GM21619 (cell line): ENCODE results near the gene MEGF6.

Experiments
- ATAC-seq: cut with Tn5 transposase; IDR thresholded peaks from one replicate; pipeline ENCODE4 v1.9.1; 2021; ENCODE audit not compliant: unreplicated experiment

MEGF6 gene

DNA sequence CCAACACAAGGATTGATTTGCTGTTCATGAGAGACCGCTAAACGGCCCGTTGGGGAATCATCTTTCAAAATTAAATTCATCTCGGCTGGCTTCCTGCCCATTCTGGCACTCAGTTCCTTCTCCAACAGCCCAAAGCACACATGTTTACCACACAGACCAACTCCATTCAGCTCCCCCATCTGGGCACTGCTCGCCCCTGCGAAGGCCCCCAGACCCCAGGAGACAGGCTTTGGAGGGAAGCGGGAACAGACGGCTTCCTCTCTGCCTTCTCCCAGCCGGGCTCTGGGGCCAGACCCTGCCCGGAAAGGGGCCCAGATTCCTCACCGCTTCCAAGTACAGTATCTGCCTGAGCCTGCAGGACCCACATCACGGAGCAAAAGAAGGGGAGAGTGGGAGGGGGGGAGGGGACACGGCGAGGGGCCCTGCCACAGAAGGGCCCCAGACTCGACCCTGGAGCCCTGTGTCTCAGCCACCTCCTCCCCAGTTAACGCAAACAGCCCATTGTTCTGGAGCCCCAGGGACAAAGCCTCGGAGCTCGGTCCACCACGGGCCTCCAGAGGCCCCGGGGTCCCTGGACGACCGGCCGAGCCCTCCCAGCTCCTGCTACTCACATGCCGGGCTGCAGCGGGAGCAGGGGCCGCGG is 660 bp downstream of the MEGF6 start:
- ATAC-seq, result no peak

DNA sequence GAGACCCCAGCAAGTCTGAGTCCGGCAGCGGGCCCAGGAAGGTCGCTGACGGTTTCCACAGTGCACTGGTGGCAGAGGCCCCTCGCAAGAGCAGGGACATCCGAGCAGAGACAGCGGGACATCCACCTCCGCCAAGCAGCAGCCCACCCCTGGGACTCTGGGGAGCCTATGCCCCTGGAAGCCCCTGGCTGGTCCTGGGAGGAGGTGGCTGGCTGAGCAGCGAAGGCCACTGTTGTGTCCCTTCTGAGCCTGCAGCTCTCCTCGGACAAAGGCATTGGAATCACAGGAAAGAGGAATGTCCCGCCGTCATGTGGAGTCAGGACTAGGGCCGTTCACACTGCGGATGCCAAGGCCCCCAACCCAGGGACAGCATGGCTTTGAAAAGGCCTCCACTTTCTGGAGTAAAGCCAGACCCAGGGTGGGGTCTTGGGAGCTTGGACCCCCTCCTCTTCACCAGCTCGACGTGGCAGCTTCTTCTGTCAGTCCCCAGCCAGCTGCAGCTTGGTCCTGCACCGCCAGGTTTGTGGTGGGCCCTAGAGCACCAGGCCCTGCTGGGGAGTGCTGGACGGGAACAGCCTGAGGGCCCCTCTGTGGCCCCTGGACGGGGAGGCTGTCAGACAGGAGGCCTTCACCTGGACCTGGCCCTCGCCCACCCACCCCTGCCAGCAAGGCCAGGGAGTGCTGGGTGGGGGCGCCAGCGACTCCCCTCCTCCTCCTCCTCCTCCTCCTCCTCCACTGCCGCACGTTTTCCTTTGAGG is 1.4 kb downstream of the MEGF6 start:
- no peak for ATAC-seq

DNA sequence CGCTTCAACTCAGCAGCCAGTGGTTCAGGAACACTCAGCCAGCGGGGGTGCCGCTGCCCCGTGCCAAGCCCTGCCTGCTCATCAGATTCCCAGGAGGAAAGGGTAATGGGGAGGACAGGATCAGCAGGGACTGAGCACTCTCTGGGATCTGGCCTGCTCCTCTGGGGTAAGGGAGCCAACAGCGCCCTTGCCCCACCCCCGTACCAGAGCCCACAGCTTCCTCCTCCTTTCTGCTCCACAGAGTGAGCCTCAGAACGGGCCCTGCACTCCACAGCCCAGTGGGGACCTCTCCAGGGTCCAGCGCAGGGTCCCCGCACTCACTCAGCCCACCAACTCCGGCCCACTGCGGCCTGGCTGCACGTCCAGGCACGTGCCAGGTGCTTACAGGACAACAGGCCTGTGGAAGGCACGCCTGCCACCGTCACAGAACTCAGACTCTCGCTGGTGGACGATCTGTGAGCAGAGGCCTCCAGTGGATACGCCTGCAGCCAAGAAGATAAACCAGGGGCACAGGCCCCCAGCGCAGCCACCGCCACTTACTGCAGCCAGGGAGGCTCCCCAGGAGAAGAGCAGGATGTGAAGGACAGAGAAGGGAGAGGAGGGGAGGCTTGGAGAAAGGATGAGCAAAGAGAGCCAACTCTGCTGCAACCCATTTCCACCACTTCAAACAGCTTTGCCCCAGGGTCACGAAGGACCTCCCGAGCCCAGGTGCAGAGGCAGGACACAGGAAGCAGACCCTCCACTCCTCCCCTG is 2.1 kb downstream of the MEGF6 start:
- ATAC-seq, result no peak

DNA sequence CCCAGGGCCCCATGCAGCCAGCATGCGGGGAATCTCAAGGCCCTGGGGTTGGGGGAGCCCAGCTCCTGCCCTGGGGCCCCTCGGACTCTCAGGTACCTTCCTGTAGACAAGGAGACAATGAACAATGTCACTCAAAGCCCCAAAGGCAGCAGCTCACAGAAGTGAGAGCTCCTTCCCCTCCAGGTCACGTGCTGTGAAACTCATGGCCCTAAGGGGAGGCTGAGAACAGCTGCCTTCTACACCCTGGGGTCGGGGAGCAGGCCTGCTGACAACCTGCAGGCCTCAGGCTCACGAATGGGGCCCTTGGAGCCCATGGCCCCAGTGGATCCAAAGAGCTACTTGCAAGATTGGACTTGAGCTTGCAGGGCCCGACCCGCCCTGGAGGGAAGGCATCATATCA is 3.2 kb downstream of the MEGF6 start:
- no peak for ATAC-seq

DNA sequence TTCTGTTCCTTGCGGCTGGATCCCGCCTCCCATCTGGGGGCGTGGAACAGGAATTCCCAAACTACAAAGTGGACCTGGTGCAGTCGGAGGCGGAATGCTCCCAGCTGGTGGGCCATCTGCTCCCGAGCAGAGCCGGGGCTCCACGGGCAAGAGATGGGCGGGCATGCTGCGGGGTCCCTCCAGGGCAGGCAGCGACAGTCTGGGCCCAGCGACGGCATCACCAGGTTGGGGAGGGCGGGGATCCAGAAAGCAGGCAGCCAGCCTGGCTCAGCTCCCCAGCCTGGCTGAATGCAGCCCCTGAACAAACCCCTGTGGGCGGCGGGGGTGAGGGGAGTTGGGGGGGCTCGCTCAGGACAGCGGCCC is 3.6 kb downstream of the MEGF6 start:
- ATAC-seq, result no peak

DNA sequence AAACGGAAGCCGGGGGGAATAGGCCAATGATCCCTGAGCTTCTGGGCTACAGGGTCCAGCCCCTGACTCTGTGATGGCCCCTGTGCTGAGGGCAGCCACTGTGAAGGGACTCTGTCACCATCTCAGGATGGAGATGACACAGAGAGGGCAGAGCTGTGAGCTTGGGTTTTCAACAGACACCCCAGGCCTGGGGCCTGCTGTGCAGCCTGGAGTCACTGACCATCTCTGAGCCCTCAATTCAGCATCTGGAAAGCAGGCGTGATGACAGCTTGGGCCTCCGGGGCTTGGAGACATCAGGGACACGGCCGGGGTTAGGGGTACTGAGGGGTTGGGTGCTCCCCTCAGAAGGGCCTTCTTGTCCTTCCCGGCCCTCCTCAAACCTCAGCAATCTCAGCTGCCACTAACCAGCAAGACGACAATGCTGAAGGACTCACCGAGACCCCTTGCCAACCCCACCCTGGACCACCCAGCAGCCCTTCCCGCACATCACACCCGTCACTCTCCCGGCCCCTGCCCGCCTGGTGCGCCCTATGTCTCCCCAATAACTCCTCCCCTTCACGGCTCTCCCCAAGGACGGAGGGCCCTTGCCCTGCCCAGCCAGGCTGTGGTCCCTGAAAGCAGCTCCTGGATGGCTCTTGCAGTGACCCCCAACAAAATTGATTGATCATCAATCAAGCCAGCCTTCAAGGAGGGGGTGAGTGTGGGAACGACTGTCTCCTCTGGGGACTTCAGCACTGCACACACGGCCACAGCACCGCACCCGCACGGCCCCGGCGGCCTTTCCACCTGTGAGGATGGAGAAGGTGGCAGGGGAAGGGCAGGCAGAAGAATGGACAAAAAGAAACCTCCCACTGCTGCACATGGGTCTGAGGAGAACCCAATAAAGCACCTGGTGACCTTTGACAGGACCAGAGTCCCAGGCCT is 4.3 kb downstream of the MEGF6 start:
- no peak for ATAC-seq

DNA sequence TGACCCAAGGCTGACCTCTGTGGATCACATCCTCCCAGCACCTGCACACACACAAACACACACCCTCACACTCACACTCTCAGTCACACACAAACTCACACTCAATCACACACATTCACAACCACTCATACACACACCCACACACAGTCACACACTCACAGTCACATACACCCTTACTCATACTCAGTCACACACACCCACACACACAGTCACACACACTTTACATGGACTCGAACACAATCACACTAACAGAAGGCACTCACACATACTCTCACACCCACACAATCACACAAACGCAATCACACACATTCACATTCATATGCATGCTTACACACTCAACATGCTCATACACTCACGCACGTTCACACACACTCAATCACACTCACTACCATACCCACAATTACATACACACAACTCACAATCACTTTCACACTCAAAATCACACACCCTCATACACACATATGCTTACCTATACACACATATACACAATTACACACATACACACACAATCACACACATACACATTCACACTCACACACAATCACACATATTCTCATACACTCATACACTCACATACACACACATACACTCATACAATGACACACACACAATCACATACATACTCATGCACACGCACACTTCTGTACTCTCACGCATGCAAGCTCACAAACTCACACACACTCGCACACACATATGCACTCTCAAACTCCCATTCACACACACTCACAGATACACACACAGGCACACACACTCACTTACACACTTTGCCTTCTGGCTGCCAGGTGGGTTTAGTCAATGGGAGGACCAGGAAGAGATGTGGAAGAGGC is 6.1 kb downstream of the MEGF6 start:
- no peak for ATAC-seq

DNA sequence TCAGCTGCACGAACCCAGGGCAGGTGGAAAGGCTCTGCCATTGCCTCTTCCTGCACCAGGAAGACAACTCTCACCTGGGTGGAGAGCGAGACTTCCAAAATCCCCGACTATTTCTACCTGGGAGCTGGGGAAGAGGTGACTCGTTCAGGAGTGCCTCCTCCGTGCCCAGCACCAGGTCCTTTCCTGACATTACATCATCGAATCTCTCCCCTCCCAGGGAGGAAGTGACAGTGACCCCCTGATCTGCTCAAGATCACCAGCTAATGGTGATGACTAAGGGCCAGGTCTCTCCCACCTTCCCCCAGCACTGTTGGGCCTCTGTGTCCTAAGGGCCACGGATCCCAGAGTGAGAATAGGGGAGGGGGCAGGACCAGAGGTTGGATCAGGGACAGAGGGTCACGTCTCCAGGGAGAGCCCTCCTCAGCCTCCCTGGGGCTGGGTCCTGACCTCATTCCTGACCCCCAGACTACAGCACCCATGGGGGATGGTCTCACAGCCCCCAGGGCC is 6.8 kb downstream of the MEGF6 start:
- no peak for ATAC-seq

DNA sequence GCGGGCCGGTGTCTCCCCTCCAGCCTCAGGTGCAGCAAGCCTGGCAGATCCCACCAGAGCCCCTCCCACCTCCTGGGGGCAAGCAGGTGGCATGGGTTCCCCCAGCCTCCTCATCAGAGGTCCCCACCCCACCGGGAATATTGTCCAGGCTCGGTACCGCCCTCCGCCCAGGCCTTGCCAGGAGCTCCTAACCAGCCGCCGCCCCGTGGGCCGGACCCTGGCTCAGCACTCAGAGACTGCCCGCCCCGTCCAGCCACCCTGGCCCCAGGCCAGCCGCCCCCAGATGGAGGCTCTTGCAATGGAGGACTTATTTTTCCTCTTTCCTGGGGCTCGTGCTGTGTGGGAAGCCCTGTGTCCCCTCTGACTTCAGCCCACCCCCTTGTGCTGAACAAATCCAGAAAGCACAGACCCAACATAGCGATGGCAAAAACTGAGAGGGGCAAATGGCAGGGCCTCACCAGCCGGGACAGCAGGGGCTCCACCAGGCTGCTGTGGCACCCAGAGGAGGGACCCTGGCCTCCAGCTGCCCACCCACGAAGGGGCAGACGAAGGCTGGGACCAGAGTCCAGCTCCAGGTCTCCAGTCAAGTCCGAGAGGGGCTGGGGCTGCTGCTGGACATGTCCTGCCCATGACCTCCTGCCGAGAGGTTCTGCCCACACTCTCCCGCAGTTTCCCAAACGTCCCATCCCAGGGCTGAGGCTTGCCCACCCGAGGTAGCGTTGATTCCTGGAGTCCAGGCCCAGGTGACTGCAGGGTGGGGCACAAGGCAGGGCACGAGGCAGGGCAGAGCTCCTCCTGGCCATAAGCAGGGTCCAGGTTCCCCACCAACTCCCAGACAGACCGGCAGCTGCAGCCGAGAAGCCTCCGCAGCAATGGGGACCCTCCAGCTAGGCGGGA is 7.5 kb downstream of the MEGF6 start:
- no peak for ATAC-seq

DNA sequence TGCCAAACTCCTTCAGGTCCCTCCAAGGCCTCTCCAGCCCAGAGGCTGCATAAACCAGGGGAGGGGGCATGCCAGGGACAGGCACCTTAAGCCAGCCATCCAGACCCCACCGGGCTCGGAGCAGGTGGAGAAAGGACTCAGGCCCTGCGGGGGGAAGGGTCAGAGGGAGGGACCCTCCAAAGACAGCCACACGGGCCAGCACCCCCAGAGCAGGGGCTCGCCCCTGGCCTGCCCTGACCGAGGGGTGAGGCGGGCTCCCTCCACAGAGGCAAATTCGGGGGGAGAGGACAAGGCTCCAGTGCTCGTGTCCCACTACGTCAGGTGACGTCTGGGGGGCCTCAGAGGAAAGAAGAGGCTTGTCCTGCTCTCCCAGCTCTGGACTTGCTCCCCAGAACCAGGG is 8.2 kb downstream of the MEGF6 start:
- no peak for ATAC-seq

DNA sequence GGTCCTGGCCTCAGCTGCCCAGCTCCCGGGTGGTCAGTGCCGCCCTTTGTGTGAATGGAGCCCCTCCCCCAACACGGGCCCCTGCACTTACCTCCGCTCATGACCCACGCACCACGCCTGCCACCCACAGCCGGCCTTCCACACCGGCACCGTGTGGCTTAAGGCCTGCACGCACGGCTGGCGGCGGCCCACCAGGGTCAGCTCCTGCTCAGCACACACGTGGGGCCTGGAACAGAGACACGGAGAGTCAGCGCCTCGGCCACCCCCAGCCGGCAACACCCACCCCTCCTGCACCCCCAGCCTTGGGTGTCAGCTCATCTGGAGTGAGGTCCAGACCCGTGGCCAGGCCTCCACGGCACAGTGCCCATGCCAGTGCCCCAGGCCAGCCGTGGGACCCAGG is 8.9 kb downstream of the MEGF6 start:
- no peak for ATAC-seq

DNA sequence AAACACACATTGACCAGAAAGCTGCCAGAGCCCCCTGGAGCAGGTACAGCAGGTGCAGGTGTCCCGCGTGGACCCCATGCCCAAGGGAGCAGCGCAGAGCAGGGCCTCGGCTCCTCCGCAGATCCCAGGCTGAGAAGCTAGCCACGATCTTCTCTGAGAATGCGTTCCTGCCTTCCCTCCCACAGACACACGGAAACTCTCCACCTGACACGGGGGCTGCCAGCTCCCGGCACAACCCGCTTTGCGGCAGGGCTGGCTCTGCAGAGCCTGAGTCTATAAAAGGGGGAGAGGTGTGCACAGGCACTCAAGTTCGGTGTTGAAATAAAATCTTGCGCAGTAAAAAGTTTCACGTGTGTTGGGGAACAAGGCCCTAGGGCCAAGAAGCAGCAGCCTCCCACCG is 9.6 kb downstream of the MEGF6 start:
- no peak for ATAC-seq

DNA sequence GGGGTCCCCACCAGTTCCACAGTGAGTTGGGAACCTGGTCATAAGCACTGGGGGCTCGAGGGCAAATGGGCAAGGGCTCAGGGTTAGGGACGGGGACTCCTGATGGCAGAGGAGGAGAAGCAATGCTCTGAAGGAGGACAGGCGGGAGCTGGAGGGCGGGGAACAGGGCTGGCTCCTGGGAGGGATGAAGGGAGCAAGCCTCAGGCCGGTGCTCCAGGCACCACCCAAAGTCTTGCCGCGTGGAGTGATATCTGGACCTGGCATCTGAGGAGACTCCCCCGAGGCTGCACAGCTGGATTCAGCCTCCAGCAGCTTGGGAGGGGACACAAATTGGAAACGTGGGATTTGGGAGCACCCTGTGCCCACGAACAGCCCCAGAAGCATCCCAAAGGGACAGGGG is 11.0 kb downstream of the MEGF6 start:
- ATAC-seq, result no peak

DNA sequence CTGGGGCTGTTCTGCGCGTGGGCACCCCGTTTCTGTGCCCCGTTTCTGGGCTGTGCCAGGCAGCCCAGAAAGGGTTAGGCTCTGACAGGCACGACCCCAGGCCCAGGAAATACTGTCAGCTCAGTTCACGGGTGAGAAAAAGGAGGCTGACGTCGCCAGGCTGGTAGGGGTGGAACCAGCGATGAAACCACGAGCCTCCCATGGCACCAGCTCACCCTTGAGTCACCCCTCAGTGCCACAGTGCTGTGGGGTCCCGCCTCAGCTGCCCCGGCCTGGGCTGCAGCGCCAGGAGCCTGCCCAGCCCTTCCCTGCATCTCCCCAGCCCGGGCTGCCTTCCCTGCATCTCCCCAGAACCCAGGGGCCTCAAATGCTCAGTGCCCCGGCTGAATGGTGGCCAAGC is 11.5 kb downstream of the MEGF6 start:
- no peak for ATAC-seq

DNA sequence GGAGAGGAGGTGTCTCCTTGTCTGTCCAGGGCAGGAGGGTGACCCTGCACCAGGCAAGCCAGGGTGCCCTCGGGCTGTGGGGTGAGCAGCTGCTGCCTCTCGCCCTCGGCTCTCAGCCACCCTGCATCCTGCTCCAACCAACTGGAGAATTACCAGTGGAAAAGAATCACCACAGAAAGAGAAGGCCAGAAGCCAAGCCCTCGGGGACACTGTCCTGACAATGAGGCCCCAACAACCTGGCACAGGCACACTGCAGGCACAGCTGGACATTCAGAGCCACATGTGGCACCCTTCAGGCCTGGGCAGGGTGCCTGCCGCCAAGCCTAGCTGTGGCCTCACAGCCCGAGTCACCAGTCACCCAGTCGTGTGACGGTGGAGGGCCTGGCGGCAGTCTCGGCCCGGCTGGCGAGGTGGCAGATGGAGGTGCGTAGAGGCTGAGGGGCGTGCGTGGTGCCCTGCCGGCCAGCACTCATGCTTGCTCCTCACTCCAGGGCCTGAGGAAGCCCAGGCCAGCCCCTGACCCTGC is 12.0 kb downstream of the MEGF6 start:
- ATAC-seq, result no peak

DNA sequence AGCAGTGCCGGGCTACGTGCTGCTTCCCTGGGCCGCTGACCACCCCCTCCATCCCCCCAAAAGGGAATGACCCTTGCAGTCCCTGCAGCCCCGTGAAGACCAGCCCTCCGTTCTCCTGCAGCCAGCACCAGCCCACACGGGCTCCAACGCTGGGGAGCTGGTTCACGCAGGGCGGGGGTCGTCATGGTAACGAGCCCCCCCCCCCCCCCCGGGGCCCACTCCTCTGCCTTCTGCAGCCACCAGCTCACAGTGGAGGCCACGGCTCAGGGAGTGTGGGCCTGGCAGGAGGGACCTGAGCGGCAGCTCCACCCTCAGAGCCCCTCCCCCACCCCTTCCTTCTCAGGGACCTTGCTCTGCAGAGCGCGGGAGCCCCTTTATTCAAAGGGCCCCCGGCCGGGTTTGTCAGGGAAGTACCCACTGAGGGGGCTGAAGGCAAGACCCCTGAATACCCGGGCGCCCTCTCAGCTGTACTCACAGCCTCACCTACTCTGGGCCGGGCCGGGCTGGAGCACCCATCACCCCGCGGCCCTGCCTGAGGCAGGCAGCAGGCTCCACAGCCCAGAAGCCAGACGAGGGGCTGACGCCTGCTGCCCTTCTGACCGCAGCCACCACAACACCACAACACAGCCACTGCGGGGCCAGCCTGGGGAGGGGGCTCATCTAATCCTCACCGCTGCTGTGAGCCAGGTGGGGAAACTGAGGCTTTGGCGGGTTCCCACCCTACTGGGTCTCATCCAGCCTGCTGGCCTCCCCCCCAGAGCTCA is 12.6 kb downstream of the MEGF6 start:
- ATAC-seq, result no peak

DNA sequence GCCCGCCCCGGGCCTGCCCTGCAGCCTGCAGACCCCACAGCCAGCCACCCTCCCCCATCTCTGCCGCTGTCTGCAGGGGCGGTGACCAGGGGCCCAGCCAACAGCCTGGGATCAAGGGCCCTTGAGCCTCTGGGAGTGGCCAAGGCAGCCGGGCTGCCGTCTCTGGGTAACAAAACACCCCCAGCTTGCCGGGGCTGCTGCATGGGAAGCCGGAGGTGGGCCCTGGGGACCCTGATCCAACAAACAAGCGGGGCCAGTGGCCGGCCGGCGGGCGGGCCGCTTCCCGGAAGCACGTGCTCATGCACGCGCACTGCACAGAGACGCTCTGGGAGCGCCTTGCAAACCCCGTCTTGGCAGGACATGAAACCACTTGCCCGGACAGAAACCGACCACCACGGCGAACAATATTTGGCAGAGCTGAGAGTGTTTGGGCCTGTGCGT is 13.2 kb downstream of the MEGF6 start:
- no peak for ATAC-seq

DNA sequence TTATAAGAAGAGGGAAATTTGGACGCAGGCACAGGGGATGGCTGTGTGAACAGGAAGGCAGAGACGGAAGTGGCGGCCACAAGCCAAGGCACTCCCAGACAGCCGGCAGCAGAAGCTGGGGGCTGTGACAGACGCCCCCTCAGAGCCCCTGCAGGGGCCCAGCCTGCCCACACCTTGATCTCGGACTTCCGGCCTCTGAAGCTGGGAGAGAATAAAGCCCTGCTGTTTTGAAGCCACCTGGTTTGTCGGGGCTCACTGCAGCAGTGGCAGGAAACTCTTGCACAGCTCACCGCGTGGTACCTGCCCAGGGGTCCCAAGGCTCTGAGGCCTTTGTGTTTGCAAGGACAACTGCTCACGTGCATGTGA is 13.7 kb downstream of the MEGF6 start:
- no peak for ATAC-seq
